Measurements from ENCODE around the gene BLCAP.

The BLCAP gene

DNA sequence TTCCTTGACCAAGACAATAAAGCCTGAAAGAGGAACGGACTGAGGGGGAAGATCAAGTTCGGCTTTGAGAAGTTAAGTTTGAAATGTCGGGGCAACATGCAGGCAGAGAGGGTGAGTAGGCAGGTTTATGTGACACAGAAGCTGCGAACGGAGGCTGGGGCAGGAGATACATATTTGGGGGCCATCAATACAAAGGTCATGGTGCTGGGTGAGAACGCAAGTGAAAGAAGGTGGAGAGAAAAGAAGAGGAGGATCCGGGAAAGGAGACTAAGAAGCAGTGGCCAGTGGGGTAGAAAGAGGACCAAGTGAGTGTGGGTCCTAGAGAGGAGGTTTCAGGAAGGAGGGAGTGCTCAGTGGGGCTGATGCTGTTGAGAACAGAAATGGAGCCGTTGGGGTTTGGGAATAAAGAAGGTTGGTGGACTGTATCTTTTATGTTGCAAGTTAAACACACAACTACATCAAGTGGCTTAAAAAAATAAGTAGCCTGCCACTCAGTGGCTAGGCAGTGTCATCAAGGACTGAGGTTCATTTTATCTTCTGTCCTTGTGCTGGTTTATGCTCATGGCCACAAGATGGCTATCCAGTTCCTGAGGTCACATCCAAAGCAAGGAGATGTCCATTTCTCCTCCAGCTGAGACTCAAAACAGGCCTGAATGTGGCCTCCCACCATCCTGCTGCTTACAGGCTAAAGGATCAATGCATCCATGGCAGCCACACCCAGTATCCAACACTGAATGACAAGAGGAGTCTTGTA, 1.7 kb upstream of the BLCAP start:
- no peak for DNase-seq

DNA sequence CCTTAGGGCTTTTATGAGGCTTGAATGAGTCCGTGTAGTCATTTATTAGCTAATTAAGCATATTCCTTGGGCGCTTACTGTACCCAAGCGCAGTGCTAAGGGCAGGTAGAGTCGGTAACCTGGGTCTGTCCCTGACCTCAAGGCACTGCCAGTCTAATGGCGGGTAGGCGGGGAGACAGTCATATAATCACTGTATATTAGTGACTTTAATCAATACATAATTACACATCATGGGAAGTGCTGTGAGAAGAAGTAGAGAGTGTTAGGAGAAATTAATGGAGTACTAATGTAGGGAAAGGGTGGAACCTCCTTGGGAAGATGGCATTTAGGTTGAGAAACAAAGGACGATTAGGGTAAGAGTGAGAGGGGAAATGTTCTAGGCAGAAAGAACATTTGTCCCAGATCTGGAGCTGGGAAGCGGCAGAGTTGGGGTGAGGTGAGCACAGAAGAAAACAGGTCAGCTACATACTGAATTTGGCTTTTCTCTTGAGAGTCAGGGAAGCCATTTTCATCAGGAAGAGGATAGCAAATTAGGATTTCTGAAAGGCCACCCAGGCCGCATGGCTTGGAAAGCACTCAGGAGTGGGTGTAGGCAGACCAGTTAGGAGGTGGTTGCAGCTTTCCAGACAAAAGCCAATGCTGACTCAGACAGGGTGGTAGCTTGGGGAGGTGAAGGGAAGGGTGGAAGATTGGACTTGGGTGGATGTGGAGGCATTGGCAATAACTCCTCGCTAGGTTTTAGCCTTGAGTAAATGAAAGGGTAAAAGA, 954 bp upstream of the BLCAP start:
- no peak for DNase-seq

DNA sequence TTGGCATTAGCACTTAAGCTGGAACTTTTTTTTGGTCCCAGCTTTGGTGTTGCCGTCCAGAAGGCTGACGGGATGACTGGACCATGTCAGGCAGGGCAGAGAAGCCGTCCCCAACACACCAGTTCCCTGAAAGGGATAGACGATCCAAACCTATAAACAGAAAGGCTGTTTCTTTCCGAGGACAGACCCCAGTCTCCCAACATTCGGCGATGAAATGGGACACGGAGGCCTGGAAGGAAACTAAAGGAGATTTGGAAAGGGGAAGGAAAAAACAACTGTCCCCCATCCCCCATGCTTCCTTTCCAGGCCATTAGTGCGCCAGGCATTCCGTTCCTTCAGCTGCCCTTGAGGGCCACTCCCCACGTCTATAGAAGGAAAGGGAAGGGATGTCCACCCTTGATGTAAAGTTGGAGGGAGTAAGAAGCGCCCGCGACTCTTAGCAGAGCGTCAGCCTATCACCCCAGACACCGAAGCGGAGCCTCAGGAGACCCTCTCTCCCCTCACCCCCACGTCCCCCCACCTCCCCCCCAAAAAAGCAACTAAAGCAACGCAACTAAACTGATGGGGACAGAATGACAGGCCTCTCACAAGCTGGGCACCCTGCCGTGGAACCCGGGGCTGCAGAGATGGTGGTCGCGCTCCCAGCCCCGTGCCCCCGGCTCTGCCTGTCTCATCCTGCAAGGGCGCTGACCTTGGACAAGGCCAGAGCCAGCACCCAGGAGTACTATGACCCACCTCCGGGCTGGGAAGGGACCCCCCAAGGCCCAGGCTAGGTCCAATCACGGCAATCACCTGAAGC, 638 bp downstream of the BLCAP start:
- DNase-seq, result no peak

DNA sequence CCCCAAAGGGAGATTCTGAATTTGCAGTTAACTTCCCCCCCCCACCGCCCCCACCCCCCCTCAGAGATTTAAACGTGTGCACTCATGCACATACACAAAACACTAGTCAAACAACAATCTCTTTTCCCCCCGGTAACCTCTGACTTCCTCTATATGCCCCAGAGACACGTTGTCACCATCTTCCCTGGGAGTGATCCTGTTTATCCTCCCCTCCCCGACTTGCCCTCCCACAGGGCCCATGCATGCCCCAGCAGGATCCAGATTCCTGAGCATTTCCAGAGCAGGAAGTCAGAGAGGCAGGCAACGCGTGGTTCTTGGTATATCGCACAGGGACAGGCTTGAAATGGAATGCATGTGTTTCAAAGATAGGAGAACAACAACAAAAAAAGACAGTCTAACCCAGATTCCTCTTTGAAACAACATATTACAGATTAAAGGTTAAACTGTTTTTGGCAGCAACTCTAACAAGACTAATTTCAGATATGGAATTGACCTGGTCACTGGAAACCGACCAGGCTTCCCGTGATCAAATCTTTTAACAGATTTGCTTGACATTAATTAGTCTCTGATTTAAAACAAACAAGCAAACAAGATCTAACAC, 1.3 kb downstream of the BLCAP start:
- DNase-seq, result no peak

DNA sequence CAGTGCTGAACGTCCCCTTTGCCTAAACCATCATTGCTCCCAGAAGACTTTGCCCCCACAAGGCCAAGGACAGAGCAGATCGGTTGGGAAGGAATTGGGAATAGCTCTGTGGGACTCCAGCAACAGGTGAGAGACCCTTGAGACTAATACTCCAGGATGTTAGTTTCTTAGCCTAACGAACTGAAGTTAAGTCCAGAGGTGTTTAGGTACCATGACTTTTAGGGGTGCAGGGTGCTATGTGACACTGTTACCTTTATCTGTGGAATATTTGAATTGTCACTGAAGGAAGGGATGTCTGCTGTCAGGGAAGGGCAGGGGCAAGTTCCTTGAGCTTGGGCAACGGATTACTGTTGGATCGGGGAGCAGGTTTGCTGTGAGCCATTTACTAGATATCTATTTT, 1.9 kb downstream of the BLCAP start:
- DNase-seq, result no peak

DNA sequence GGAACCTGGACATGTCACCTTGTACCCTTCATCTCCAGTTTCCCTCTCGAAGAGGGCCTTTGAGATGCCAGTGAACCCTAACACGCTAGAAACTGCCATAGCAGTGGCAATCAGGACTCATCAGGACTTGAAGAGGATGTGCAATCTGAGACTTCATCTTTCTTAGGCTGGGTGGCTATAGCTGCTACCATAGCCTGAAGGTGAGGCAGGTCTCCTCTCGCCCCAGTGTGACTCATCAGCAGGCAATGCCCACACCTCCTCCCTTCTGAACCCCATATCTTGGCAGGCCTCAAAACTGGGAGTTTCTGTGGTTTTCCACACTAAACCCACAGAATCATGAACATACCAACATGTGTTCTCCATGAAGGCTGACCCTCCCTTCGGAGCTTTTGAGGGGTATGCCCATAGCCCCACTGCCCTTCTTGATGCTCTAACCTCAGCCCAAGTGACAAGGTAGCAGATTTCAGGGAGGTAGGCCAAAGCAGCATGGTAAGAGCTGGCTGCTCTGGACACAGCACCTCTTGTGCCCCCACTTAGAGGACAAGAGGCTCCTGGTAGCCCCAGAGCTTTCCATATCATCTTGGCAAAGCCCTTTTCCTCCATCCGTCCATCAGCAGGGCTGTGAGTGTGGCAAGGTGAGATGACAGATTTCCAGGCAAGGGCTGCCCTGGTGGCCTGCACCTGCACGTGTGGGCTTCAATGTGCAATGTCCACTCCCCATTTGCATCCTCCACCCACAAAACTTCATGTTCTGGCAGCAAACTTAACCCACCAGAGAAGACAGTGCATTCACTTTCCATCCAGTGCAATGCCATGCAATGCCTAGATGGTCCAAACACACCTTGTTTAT, 2.6 kb downstream of the BLCAP start:
- no peak for DNase-seq

DNA sequence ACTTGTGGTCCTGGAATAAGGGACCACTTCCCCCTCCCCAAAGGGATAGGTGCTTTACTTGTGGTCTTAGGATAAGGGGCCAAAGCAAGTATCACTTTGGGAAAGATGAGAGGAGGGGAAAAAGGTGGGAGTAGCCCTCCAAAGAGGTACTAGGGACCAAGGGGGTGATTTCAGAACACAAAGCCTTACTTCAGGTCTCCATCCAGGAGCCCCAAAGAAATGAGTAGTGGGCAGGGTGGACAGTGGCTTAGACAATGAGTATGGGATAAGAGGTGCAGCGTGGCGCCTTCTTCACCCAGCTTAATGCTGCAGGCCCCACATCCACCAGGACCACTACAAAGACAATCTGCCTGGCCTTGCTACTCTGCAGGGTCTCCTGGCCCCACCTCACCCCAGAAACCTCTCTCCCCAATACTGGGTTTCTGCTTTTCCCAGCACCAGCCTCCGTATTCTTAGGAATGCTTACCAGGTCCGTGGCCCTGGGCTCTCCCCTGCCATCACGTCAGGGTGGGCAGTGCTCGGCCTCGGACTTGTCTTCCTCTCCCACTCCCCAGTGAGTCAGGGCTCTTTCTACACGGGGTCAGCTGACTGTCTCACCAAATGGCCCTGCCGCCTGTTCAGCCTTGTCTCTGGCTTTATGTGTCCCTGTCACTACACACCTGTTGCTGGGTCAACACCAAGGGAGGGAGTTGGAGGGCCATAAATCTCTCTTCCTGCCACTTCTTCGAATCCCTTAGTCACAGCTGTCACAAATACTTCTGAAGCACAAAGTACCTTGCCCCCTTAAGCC, 3.6 kb downstream of the BLCAP start:
- no peak for DNase-seq

DNA sequence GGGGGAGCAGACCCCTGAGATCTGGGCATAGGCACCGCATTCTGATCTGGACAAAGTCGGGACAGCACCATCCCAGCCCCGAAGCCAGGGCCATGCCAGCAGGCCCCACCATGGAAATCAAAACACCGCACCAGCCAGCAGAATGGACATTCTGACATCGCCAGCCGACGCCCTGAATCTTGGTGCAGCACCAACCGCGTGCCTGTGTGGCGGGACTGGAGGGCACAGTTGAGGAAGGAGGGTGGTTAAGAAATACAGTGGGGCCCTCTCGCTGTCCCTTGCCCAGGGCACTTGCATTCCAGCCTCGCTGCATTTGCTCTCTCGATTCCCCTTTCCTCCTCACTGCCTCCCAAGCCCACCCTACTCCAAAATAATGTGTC, 4.7 kb downstream of the BLCAP start:
- no peak for DNase-seq

DNA sequence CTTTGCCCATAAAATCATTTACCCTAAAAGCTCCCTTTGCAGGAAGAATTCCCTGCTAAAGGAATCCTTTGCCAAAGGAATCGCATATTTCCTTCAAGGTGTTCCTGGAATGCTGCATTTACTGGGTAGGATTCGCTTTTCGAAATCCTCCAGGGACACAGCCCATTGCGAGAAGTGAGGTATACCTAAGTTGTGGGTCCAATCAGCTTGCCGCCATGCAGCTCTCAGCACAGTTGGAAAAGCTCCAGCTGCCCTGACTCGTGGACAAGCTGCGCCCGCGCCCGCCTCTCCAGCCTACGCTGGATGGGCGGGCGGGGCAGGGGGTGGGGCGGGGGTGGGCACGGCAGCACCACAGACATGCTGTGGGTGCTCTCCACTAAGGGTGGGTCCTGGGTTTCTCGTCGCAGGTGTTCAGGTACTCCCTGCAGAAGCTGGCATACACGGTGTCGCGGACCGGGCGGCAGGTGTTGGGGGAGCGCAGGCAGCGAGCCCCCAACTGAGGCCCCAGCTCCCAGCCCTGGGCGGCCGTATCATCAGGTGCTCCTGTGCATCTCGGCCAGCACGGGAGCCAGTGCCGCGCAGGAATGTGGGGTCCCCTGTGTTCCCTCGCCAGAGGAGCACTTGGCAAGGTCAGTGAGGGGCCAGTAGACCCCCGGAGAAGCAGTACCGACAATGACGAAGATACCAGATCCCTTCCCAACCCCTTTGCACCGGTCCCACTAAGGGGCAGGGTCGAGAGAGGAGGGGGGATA, 5.2 kb downstream of the BLCAP start:
- no peak for DNase-seq

DNA sequence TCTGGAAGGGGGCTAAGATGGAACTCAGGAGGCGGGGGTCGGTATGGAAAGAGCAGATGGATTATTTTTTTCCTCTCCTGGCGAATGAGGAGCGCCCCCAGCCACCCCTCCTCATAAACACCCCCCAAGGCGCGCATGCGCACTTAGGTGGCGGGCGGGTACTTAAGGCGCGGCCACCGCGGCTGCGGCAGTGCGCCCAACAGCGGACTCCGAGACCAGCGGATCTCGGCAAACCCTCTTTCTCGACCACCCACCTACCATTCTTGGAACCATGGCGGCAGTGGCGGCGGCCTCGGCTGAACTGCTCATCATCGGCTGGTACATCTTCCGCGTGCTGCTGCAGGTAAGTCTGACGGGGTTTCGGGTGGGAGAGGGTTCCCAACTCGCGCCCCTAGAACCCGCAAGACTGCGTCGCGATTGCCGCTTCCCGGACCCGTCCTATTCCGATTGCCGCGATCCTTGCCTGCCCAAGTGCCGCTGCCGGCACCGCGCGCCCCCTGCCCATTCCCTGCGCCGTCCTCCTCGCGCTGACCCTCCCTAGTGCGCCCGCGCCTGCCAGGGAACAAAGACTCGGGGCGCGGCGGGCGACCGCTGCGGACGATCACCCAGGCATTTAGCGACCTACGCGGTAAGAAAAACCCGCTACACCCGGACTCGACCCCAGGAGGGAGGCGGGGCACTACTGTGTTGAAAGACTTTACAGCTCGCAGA, 6.5 kb downstream of the BLCAP start, which contains the start of gene NNAT:
Gene NNAT (plus strand): TSS at position 190 of the 711 bp plus-strand sequence. CDS start 82 bp downstream, at position 272.
- no peak for DNase-seq

DNA sequence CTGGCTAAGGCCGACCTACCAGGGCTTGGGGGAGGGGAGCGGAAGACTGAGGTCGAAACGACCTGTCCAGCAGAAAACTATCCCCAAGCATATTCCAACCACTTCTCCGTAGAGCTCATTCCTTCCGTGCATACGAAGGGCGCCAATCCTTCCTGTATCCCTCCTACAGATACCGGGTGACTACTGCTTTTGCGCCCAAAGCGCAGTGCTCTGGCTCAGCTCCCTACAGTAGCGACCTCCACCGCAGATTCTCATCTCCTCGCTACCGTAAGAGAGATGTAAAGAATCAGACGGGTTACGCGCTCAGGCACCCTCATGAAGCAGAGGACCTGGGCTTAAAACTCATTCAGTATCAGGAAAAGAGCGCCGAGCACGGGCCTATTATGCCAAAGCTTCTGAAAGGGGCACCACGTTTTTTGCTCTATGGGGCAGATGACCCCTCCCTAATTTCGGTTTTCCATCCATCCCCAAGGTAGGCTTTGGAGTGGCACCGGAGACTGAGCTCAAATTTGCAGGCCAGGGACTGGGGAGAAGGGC, 7.2 kb downstream of the BLCAP start:
- no peak for DNase-seq

DNA sequence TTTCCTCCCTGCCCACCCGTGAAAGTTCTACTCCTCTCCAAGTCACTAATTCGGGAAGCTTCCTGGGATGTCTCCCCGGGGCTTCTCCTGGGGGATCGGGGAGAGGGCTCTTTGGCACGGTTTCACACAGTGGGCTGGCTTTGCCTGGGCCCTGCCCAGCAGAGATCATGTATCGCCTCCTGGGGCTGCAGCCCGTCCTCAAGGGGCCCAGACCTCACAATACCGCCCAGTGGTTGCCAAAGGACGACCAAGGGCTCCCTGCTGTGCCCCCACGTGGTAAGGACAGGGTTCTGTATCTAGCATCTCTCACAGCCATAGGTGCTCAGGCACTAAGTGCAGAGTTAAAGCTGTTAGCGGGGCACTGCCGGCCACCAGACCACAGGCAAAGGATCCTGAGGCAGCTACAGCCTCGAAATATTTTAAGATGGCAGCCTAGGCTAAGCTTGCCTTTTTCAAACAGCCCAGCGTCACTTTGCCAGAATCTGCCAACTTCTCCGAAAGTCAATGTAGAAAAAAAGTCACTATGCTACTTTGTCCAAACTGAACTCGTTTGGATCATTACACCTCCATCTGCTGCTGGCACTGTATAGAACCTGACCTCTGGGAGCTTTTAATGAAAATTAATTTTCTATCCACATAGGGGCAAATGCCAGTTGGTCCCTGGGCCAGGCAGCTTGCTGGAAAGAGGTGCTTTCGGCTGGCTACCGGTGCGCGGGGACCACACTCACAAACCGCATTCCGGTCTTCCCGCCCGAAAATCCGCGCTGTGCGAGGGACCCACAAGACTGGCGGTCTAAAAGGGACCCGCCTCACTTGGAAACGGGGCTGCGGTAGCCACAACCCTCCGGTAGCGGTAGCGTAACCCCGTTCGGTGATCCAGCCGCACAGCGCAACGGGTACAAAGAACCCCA, 7.9 kb downstream of the BLCAP start:
- DNase-seq, result no peak

DNA sequence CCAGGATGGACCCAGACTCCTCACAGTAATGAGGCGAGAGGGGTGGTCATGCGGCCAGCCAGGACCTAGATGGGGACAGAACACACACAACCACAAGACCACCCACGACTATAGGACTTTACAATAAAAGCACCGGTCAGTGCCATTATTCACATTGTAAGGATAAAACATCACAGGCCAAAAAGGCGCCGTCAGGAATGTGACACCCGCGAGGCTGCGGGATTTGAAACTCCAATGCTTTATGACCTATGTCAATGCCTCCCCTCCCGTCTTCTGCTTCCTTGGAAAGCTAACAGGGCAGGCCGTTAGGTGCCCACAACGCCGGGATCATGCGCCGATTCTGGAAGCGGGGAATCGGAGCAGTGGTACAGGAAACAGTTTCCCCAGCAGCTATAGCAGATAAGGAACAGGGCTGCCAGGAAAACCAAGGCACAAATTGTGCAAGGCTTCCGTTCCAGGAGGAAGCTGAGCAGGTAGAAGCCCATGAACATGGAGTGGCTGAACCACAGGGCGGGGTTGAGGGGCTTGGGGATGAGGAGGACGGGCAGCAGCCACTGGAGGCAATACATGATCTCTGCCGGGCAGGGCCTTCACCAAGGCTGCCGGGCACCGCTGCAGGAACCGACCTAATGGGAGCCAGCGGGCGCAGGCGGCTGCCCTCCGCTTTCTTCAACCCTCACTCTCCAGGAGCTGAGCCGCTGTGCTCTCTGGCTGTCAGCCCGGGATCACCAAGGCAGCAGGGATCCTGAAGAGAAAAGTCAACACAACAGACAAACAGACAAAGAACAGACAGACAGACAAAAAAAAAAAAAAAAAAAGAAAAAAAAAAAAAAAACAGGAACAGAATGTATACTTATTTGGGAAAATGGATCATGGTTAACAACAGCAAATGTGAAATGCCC, 8.8 kb downstream of the BLCAP start:
- DNase-seq, result no peak

DNA sequence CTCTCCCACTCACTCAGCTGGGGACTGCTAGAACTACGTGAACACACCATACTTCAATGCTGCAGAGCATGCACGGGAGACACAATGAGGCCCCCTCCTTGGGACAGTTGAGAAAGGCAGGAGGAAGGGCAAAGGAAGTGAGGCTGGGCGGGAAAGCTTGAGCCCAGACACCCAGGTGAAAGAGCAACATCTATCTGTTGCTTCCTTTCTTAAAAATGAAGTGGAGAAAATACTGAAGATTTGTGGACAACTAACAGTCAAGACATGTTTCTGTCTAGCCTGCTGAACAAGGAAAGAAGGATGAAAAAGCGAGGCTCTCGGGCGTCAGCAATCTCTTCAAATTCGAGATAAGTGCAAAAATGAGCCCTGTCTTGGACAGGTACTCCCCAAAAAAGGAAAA, 9.6 kb downstream of the BLCAP start:
- DNase-seq, result no peak

DNA sequence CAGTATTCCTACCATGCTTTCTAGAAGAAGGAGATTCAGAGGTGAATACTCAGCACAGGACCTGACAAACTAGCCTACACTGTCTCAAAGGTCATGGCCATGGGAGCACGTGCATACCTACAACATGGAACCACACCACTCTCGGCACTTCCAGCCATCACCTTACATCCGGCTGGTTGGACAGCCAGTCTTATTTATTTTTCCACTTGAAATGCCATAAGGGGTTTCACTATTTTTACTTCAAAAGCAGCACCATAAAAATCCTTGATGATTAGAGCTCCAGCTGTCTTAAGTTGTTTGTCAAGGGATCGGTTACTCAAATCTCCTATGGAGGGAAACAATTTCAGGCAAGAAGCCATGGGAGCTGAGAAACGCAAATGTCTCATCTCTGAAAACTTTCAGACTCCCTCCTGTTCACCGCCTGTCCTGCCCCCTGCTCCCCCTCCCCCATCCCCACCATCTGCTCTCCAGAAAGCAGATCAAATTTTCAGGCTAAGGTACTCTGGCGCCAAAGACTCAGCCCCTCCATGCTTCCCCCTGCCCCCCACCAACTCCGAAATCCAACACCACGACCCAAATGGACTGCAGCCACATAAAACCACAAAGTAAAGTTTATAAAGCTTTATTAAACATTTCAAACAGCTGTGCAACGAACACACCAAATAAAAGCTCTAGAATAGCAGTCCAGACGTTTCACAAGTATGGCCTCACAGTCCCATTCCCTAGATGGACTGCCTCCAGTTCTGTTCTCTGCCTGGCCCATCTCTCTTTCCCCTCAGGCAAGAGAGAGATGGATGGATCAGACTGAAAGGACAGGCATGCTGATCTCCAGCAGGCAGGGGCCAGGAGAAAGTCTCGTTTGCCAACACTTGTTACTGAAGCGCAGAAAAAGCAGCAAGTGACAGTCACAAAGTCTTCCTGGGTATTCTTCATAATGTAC, 10.6 kb downstream of the BLCAP start:
- DNase-seq, result no peak

DNA sequence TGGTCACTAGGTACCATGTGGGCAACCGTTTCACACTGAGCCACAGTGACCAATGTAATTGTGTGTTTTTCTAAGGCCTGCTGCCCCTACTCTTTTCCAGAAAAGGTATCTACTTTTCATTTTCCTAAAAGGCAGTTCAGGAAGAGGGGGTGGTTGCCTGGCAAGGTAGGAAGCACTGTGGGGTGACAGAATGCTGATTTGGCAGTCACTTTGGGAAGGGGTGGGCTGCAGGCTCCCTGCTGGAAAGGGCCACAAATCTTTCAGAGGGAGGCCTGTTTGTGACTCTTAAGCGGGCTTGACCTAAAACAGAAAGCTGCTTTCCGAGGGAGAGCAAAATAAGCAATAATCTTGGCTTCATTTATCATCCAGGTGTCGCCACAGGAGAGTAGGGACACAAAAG, 11.8 kb downstream of the BLCAP start:
- no peak for DNase-seq
